ENCODE data around the gene TLK1.
"Not testable (repeated sequence)": the region's sequence is repeated elsewhere in the genome, so short reads cannot be mapped to it uniquely, and the experiment has no call there.

TLK1 gene

GRCh38 chr2:171095014-171095582, 65.6 kb downstream of the TLK1 start:
- DNase-seq (ENCODE audit: low spot score) = no peak
- no peak for TF ChIP-seq CTCF (IDR thresholded peaks at IDR 0.05; ENCODE audit: borderline replicate concordance, control extremely low read depth, extremely low read depth, insufficient read depth, missing control alignments)
- in situ Hi-C loops (cut with MboI; ENCODE audit: low sequenced_read_pairs, unreplicated experiment) = no loop called here

DNA sequence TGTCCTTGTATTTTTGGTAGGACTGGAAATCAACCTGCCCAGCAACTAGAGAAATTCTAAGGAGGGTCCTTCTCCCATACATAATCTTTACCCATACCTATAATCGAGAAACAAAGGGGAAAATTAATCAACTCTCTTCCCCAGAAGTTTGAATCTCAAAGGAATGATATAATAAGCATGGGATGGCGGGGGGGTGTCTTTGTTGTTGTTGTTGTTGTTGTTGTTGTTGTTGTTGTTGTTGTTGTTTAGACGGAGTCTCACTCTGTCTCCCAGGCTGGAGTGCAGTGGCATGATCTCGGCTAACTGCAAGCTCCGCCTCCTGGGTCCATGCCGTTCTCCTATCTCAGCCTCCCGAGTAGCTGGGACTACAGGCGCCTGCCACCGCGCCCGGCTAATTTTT, 69.2 kb downstream of the TLK1 start:
- in situ Hi-C loops (cut with MboI; ENCODE audit: low sequenced_read_pairs, unreplicated experiment); DNase-seq (ENCODE audit: low spot score): not testable (repeated sequence)

GRCh38 chr2:171089489-171089888, 71.2 kb downstream of the TLK1 start:
- no peak for TF ChIP-seq CTCF (IDR thresholded peaks at IDR 0.05; ENCODE audit: borderline replicate concordance, control extremely low read depth, extremely low read depth, insufficient read depth, missing control alignments)
- in situ Hi-C loops (cut with MboI; ENCODE audit: low sequenced_read_pairs, unreplicated experiment) = no loop called here
- no peak for DNase-seq (ENCODE audit: low spot score)

DNA sequence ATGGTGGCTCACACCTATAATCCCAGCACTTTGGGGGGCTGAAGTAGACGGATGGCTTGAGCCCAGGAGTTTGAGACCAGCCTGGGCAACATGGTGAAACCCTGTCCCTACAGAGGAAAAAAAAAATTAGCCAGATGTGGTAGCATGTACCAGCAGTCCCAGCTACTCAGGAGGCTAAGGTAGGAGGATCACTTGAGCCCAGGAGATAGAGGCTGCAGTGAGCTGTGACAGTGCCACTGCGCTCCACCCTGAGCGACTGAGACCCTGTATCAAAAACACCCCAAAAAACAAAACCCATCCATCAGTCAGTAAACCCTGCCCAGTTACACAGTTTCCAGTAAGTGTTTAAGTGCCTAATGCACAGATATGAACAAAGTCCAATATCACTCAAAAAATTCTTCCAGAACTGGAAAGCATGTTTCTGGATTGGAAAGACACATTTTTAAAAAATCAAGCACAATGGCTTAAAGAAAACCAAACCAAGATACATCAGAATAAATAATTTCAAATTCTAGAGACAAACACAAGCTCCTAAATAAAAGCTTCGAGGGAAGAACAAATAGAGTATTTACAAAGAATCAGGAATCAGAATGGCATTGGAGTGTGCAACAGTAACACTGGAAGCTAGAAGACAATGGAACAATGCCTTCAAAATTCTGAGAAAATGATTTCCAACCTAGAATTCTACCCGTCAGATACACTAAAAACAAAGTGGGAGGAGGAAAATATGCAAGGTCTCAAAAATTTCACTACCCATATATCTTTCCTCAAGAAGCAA, 72.4 kb downstream of the TLK1 start:
- no peak for TF ChIP-seq CTCF (IDR thresholded peaks at IDR 0.05; ENCODE audit: borderline replicate concordance, control extremely low read depth, extremely low read depth, insufficient read depth, missing control alignments)
- DNase-seq (ENCODE audit: low spot score) = no peak
- in situ Hi-C loops (cut with MboI; ENCODE audit: low sequenced_read_pairs, unreplicated experiment) = no loop called here

- DNase-seq (ENCODE audit: low spot score) = no peak
- in situ Hi-C loops (cut with MboI; ENCODE audit: low sequenced_read_pairs, unreplicated experiment) = no loop called here
- TF ChIP-seq CTCF (IDR thresholded peaks at IDR 0.05; ENCODE audit: borderline replicate concordance, control extremely low read depth, extremely low read depth, insufficient read depth, missing control alignments) = no peak
Observed at GRCh38 chr2:171087547-171087946, 73.1 kb downstream of the TLK1 start.

DNA sequence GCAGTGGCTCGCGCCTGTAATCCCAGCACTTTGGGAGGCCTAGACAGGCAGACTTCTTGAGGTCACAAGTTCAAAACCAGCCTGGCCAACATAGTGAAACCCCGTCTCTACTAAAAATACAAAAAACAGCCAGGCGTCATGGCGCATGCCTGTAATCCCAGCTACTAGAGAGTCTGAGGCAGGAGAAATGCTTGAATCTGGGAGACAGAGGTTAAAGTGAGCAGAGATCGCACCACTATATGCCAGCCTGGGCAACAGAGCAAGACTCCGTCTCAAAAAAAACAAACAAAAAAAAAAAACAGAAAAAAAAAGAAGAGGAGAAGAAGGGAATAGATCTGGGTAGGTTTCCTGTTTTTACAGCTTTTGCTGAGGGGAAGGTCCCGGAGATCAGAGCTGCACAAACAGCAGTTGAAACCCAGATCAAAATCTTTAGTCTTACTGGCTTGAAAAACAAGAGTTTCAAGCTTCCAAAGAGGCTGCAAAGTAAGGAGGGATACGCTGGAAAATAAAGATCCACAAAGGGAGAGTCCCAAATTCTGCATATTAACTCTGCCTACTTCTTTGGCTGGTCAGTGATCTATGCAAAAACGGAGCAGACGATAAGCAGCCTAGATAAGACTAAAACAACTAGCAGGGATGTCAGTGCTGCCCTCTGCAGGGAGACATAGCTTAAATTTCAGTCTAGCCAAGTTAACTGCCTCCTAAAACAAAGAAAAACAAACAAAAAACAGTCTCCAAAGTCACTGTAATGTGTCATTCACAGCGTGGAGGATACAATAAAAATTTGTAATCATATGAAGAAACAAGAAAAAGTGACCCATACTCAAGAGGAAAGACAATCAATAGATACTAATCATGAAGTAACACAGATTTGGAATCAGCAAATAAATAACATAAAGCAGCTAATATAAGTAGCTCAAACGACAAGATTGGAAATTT, 74.1 kb downstream of the TLK1 start:
- in situ Hi-C loops (cut with MboI; ENCODE audit: low sequenced_read_pairs, unreplicated experiment) = no loop called here
- peak; percentile 47 for TF ChIP-seq CTCF (IDR thresholded peaks at IDR 0.05; ENCODE audit: borderline replicate concordance, control extremely low read depth, extremely low read depth, insufficient read depth, missing control alignments)
- DNase-seq (ENCODE audit: low spot score) = no peak

Measured in GM13976 (cell line).